Stimulated activated CD8-positive, alpha-beta memory T cell treated with anti-CD3 and anti-CD28 coated beads, Interleukin-4, amount 100 ng/mL, for 48 hours (primary cell): ENCODE results near the gene MOV10.
"Not testable (repeated sequence)": the region's sequence is repeated elsewhere in the genome, so short reads cannot be mapped to it uniquely, and the experiment has no call there.

ENCODE experiments used
- DNase-seq: peaks from one replicate; pipeline ENCODE4 v3.0.0-alpha.2; 2020

Gene MOV10

GRCh38 chr1:112714313-112715263 is 40.1 kb downstream of the MOV10 start:
- DNase-seq = peak; percentile 41

DNA sequence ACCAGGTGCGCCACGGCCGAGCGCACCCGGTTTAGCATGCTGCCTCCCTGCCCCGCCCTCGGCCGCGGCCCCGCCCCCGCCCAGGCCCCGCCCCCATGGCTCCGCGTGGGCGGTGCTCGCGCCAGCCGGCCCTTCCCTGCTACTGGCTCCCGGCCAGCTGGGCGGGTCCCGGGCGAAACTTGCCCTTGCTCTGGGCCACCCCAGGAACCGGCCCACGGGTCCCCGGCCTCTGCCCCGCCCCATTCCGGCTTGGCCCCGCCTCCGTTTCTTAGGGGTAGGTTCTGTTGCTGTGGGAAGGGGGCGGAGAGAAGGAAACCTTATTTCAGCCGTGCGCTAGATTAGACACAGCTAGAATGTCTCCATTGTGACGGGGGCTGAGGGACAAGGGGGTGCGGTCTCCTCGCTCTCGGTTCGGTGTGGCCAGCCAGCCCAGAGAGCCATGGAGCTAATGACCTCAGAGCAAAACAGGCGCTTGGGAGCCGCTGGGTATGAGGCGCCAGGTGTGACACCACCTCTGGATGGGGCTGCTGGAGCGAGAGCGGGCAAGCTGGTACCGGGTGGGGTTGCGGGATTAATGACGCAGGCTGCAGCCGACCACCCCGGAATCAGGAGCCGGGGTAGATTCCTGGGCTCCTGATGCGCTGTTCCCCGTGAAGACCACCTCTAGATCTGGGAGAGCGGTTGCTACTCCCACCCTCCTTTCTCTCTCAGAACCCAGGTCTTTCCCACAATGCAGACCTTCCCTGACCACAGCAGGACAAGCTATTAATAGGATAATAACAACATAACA is 41.0 kb downstream of the MOV10 start, which contains the start of gene PPM1J:
Gene PPM1J (minus strand): TSS at position 69 of the 790 bp plus-strand sequence. CDS start 31 bp downstream, at position 38.
- DNase-seq = peak; percentile 99

GRCh38 chr1:112716133-112716720 is 41.8 kb downstream of the MOV10 start:
- peak; percentile 87 for DNase-seq

DNA sequence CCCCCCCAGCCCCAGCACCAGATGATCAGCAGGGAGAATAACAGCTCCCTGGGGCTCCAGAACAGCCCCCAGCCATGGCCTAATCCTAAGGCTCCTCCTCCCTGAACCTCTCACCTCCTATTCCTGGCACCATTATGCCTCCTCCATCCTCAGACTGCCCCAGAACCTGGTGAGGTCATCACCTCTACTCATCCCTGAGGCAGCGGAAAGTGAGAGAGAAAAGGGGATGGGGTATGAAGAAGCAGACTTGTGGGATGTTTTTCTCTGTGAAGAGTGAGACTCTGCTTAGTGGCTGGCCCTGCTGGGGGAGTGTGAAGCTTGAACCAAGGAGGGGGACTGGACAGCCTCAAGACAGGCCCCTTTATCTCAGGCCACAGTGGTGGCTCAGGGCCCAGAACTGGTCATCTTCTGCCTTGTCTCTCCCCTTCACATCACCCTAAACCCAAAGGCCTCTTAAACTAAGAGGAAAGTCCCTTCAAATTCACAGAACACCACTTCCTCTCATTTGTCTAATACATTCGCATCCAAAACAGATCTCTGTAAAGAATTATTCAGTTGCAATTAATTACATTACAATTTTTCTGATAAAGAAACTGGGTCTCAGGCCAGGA is 42.9 kb downstream of the MOV10 start:
- DNase-seq = no peak

GRCh38 chr1:112718691-112719418 is 44.4 kb downstream of the MOV10 start:
- DNase-seq = peak; percentile 86

GRCh38 chr1:112719706-112720105 is 45.2 kb downstream of the MOV10 start:
- no peak for DNase-seq

DNA sequence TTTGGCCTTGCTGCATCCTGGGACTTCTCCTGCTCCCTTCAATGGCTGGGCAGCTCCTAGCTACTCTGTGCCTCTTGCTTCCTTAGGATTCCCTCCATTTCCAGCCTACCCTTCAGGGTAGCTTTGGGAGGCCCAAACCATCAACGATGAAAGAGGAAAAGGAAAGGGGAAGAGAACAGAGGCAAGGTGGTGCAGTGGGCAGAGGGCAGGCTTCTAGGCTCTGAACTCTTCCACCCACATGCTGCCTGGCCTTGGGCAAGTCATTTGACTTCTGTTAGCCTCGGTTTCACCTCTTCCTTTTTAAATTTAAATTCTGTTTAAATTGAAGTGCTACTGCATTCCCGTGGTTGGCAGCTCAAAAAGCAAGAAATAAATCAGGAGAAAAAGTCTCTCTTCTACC is 46.3 kb downstream of the MOV10 start:
- no peak for DNase-seq

GRCh38 chr1:112721294-112721693 is 46.8 kb downstream of the MOV10 start:
- not testable (repeated sequence) for DNase-seq

DNA sequence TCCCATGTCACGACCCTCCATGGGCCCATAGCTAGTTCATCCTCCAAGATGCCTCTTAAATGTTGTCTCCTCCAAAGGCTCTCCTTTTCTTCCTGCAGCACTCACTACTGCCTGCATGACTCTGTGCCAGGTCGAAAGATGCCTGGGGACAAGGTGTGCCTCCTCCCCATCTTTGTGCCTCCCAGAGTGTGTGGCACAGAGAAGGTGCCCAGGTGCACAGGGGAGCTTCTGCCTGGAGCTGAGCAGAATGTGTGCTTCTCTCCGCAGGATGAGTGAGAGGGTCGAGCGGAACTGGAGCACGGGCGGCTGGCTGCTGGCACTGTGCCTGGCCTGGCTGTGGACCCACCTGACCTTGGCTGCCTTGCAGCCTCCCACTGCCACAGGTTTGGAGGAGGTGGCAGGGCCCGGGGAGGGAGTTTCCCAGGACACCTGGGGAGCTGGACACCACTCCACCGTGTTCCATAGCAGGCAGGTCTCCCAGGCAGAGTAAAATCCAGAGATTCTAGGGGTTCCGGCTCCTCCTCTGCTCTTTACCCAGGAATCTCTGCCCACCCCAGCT is 47.6 kb downstream of the MOV10 start:
- DNase-seq = no peak

- no peak for DNase-seq
Observed at GRCh38 chr1:112722601-112723510, 48.4 kb downstream of the MOV10 start.

DNA sequence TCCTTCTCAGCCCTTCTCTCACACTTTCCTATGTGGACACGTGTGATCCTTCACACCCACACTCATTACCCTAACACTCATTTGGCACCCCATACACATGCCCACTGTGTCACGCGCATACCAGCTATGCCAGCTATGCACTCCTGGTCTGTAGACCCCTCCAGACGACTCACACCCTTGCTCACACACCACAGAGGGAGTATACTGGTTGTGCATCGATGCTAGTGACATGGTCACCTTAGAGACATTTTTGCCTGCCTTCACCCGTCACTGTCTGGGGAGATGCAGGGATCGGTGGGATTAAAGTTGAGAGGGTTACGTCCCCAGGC is 49.0 kb downstream of the MOV10 start:
- DNase-seq = no peak

GRCh38 chr1:112724240-112724639 is 49.8 kb downstream of the MOV10 start:
- DNase-seq = not testable (repeated sequence)

DNA sequence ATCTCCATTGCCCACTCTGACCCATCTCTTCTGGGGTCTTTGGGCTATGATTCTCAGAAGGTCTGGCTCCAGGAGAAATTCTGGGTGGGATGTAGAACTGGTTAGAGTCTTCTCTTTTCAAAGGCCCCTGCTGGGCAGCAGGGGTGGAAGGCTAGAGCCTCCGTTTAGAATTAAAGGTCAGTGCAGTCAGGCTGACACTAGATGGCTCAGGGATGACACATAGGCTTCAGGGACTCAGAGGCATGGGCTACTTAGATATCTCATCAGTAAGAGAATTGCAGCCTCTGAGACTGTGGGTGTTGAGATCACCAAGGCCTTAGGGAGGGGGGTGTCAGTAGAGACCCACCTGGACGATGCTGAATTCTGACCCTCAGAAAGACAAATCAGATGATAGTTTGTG is 53.3 kb downstream of the MOV10 start:
- no peak for DNase-seq

GRCh38 chr1:112728306-112728971 is 54.0 kb downstream of the MOV10 start:
- DNase-seq = not testable (repeated sequence)

GRCh38 chr1:112729011-112729410 is 54.6 kb downstream of the MOV10 start:
- not testable (repeated sequence) for DNase-seq

DNA sequence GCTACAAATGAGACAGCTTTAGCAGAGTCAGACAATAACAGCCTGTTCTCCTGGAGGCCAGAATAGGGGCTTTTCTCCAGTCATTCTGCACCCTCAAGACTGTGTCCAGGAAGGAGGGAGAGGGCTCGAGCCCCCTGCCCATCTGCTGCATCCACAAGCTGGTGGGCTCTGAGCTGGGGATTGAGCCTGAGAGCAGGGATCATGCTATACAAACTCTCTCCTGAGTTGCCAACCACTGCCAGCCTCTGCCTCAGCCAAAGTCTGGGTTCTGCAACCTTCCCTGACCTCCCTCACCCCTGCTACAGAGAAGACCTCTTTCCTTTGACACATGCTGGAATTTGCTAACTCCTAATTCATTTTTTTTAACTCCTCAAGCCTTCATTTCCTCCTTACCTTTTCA is 55.5 kb downstream of the MOV10 start:
- DNase-seq = no peak

GRCh38 chr1:112731451-112731850 is 57.0 kb downstream of the MOV10 start:
- no peak for DNase-seq

DNA sequence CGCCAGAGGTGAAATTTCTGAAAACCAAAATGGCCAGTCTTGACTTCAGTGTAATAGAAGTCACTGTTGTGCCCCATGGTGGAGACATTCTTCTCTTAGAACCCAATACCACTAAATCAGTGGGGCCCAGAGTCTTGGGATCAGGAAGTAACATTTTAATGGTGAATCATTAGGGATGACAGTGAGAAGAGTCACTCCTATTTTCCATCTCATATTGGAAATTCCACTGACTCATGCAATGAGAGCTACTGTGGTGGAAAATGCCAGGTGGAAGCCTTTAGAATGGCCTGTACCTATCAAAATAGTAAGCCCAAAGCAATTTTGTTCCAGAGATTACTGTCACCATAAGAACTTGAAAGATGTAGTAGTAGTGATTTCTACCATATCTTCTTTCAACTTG is 61.3 kb downstream of the MOV10 start:
- no peak for DNase-seq

GRCh38 chr1:112737573-112737972 is 63.1 kb downstream of the MOV10 start:
- DNase-seq = no peak
